Suprapubic skin (tissue), 4 donors: Measurements from ENCODE around the gene GPA33.

Experiments
- CTCF ChIP-seq, 2 donors: fragments of 200-600 bp in 1 of 2; fragments of 450-650 bp in 1 of 2; sonication (generic) in 1 of 2; IDR thresholded peaks; one replicate each; pipeline ENCODE4 v1.5.1; 2016 to 2019; ENCODE audit warnings: antibody characterized with exemption in 2 of 2, mild to moderate bottlenecking in 1 of 2, moderate library complexity in 1 of 2
- EP300 ChIP-seq: sonication (generic); formaldehyde crosslinking; IDR thresholded peaks from one replicate; pipeline ENCODE4 v1.6.1; 2017; ENCODE audit warnings: antibody characterized with exemption
- POLR2A ChIP-seq, 2 donors: fragments of 450-650 bp; IDR thresholded peaks; one replicate each; pipeline ENCODE4 v1.6.1; 2017; ENCODE audit warnings: antibody characterized with exemption in 2 of 2, mild to moderate bottlenecking in 2 of 2, moderate library complexity in 2 of 2
- POLR2AphosphoS5 ChIP-seq, 3 donors: sonication (generic); formaldehyde crosslinking; IDR thresholded peaks; one replicate each; pipeline ENCODE4 v1.6.1; 2017; ENCODE audit warnings: antibody characterized with exemption in 3 of 3

GRCh38 chr1:167128261-167129227 lies 38.4 kb upstream of the GPA33 start:
- TF ChIP-seq POLR2A (IDR thresholded peaks at IDR 0.05) (no peak), CTCF (IDR thresholded peaks at IDR 0.05) (no peak), POLR2AphosphoS5 (IDR thresholded peaks at IDR 0.05) (no peak), EP300 (no peak)
